ENCODE measurements around the gene SLC16A1.
A peak's percentile ranks its signal among the peaks of the same experiment; 100 is the strongest.
"Not testable (repeated sequence)": the region's sequence is repeated elsewhere in the genome, so short reads cannot be mapped to it uniquely, and the experiment has no call there.

The SLC16A1 gene

GRCh38 chr1:112955773-112956543 is at the start of gene SLC16A1:
SLC16A1 (minus strand) TSS chr1:112956196; CDS start chr1:112929308, 26,888 bp downstream.
- DNase-seq: peak; percentile 95

GRCh38 chr1:113003751-113004690 is 48.0 kb upstream of the SLC16A1 start:
- no peak for DNase-seq

- DNase-seq: no peak
Measured at GRCh38 chr1:113002297-113002696, 46.3 kb upstream of the SLC16A1 start.

GRCh38 chr1:112998592-112999235 is 42.7 kb upstream of the SLC16A1 start:
- no peak for DNase-seq

GRCh38 chr1:112997781-112998180 is 41.8 kb upstream of the SLC16A1 start:
- no peak for DNase-seq

GRCh38 chr1:112995890-112996289 is 39.9 kb upstream of the SLC16A1 start:
- no peak for DNase-seq

- not testable (repeated sequence) for DNase-seq
Measured at GRCh38 chr1:112995021-112995420, 39.0 kb upstream of the SLC16A1 start.

GRCh38 chr1:112992780-112993179 is 36.8 kb upstream of the SLC16A1 start:
- no peak for DNase-seq

GRCh38 chr1:112991402-112992120 is 35.6 kb upstream of the SLC16A1 start:
- DNase-seq: no peak

GRCh38 chr1:112990271-112990670 is 34.3 kb upstream of the SLC16A1 start:
- DNase-seq: no peak

GRCh38 chr1:112988367-112988766 is 32.4 kb upstream of the SLC16A1 start:
- no peak for DNase-seq

- DNase-seq: no peak
Measured at GRCh38 chr1:112985123-112985522, 29.1 kb upstream of the SLC16A1 start.

- DNase-seq: no peak
Measured at GRCh38 chr1:112983537-112984131, 27.6 kb upstream of the SLC16A1 start.

- no peak for DNase-seq
Measured at GRCh38 chr1:112982853-112983536, 27.0 kb upstream of the SLC16A1 start.

GRCh38 chr1:112982328-112982727 is 26.3 kb upstream of the SLC16A1 start:
- DNase-seq: no peak

GRCh38 chr1:112981834-112982233 is 25.8 kb upstream of the SLC16A1 start:
- not testable (repeated sequence) for DNase-seq

- DNase-seq: no peak
Measured at GRCh38 chr1:112981426-112981825, 25.4 kb upstream of the SLC16A1 start.

- DNase-seq: no peak
Measured at GRCh38 chr1:112975336-112975735, 19.3 kb upstream of the SLC16A1 start.

- DNase-seq: no peak
Measured at GRCh38 chr1:112974646-112975045, 18.6 kb upstream of the SLC16A1 start.

GRCh38 chr1:112973788-112974187 is 17.8 kb upstream of the SLC16A1 start:
- DNase-seq: no peak

GRCh38 chr1:112971006-112971405 is 15.0 kb upstream of the SLC16A1 start:
- no peak for DNase-seq

- no peak for DNase-seq
Measured at GRCh38 chr1:112964347-112964746, 8.4 kb upstream of the SLC16A1 start.

All from activated CD8-positive, alpha-beta memory T cell treated with anti-CD3 and anti-CD28 coated beads, Interleukin-2, amount 50 U/mL, for 48 hours (primary cell).